ENCODE data around the gene KCTD14. TPM values are rescaled to one million over a fixed set of nuclear protein-coding genes. Genes with fewer than 3 reads are reported as not detected.

The KCTD14 gene
- total RNA-seq = 1 to 10 TPM in 1 of 4 donors, under 1 TPM in 3; 0.68 to 2.2 (median 0.88) TPM

DNA sequence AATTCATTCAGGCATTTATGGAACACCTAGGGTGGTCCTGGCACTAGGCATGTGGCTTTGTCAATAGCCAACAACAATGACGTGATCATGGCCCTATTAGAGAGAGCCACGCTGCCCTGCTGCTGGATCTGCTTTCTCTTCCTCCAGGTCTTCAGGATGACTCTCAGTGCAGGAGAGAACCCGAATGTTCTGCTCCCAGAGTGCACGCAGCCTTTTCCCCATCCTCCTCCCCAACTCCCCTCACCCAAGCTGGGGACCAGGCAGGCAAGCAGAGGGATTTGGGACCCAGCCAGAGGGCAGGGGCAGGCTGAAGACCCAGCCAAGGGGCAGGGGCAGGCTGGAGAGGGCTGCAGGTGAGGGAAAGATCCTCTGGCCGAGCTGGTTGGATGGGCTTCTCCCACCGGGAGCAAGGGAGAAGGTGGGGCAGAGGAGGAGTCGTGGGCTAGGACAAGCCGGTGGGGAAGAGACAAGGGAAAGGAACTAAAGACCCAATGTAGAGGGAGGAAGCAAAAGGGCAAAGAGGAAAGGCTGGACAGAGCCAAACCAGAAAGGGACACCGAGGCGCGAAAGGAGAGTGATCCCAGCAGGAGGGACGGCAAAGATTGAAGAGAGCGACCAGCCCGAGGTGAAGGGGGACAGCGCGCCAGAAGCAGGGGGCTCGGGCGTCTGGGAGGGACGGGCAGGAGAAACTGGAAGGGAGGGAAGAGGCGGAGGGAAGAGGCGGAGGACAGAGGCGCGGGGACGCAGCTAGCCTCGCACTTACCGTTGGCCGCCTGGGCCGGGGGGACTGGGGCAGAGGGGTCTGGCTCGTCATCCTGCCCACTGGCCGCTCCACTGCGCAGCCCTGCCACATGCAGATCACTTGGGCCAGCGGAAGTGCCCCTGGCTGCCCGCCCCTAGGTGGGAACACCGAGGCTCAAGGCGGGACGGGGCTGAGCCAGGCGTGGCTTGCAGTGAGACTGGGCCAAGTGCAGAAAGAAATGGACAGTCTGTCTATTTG lies at the start of gene KCTD14:
Gene KCTD14 (minus strand): TSS at position 880 of the 1,000 bp plus-strand sequence. CDS start 27 bp downstream, at position 853.
- TF ChIP-seq, protein P1, sequence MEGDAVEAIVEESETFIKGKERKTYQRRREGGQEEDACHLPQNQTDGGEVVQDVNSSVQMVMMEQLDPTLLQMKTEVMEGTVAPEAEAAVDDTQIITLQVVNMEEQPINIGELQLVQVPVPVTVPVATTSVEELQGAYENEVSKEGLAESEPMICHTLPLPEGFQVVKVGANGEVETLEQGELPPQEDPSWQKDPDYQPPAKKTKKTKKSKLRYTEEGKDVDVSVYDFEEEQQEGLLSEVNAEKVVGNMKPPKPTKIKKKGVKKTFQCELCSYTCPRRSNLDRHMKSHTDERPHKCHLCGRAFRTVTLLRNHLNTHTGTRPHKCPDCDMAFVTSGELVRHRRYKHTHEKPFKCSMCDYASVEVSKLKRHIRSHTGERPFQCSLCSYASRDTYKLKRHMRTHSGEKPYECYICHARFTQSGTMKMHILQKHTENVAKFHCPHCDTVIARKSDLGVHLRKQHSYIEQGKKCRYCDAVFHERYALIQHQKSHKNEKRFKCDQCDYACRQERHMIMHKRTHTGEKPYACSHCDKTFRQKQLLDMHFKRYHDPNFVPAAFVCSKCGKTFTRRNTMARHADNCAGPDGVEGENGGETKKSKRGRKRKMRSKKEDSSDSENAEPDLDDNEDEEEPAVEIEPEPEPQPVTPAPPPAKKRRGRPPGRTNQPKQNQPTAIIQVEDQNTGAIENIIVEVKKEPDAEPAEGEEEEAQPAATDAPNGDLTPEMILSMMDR (IDR thresholded peaks at IDR 0.05; ENCODE audit: low read depth) = no peak

DNA sequence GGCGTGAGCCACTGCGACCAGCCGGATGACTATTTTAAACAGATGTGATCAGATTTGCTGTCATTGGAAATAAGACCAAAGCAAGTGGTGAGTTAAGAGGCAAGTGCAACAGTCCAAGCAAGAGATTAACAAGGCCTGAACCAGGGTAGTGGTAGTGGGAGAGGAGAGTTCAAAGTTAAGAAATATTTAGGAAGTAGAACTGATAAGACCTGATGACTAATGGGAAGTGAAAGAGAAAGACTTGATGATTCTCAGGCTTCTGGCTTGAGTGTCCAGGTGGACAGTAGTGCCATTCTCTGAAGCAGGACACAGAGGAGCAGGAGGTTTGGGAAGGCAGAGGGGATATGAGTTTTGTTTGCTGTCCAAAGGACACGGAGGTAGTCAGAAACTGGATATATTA lies 49.4 kb upstream of the KCTD14 start:
- TF ChIP-seq, protein P1 (IDR thresholded peaks at IDR 0.05; ENCODE audit: low read depth) = no peak

DNA sequence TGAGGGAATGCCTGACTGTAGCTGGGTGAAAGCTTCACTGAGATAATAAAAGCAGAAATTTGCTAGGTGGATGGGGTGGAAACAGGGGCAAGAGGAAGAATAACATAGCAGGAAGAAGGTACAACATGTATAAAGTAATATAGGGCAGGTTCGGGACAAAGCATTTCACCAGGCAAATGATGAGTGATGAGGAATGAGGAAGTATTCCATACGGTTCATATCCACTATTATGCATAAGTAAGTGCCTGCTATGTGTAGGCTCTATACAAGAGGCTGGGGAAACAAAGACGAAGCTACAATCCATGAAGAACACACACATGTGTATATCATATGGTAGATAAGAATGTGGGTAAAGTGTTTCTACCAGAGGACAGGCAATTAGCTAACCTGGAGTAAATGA lies 48.6 kb upstream of the KCTD14 start:
- TF ChIP-seq, protein P1 (IDR thresholded peaks at IDR 0.05; ENCODE audit: low read depth) = no peak

DNA sequence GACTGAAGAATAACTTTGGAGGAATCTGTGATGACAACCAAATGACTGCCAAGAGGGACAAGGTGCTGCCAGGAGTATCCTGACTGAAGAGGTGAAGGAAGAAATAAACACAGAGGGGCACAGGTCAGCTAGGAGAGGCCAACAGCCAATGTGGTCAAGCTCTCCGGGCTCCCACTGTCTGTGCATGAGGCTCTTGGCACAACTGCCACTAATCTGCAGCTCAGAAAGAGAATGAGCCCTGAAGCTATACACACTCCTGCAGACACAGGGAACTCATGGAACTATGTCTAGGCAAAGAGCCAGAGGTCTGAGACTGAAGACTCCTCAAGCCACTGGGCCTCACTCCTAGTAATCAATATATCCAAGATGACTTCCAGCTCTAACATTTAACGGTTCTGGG lies 47.5 kb upstream of the KCTD14 start:
- TF ChIP-seq, protein P1 (IDR thresholded peaks at IDR 0.05; ENCODE audit: low read depth) = no peak

DNA sequence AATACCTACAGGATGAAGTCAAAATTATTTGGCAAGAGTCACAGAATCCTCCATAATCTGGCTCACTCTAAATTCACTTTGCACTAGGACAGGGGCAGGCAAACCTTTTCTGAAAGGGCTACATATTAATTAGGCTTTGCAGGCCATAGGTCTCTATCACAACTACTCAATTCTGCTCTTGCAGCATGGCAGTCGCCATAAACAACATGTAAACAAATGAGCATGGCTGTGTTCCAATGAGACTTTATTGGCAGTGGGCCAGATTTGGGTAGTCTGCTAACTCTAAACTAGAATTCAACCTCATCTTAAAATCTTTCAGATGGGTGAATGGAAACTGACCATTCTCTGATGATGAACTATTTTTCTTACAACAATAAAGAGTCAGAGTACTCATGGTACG lies 46.4 kb upstream of the KCTD14 start:
- TF ChIP-seq, protein P1 (IDR thresholded peaks at IDR 0.05; ENCODE audit: low read depth) = no peak

DNA sequence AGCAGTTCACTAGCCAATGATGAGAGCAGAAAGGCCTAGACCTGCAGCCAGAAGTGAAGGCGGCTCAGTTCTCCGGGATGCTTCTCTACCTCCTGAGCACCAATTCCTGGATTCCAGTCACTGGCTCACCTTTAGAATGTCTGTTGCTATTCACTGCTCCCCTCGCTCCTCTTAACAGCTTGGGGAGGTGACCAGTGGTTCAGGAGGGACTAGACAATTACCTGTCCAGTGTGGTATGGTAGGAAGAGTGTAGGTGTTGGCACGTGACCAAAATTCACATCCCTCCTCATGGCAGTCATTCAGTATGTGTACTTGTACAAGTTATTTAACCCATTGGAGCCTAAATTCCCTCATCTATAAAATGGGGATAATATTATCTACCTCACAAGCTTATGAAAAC lies 44.6 kb upstream of the KCTD14 start:
- TF ChIP-seq, protein P1 (IDR thresholded peaks at IDR 0.05; ENCODE audit: low read depth) = no peak

DNA sequence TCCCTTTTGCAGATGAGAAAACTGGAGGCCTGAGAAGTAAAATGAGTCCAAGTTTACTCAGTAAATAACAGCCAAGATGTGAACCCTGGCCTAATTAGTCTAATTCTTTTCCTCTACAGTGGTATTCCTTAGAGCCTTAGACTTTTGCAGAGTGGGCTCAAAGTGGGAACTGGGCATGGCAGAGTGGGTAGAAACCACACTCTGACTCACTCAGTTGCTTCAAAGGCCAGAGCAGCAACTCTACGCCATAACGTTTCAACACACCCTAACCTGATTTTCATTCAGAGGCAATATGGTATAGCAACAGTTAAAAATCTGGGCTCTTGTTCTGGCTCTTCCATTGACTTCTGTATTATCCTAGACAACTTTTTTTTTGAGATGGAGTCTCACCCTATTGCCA lies 43.4 kb upstream of the KCTD14 start:
- TF ChIP-seq, protein P1 (IDR thresholded peaks at IDR 0.05; ENCODE audit: low read depth) = no peak

Measured in subcutaneous adipose tissue (tissue), 4 donors.